SK-N-SH (cell line): Measurements from ENCODE around the gene ZNF235. TPM values are rescaled to one million over a fixed set of nuclear protein-coding genes. Genes with fewer than 3 reads are reported as not detected.

Experiments
- CTCF ChIA-PET: fragments of 300-600, 350-600 bp; formaldehyde crosslinking; extraction: SDS; loops from one replicate; lab custom pipeline; 2021; lab: Yijun Ruan, JAX
- POLR2A ChIA-PET: fragments of 350-600 bp; sonication (Branson Sonifier 250); formaldehyde crosslinking; extraction: SDS; loops from one replicate; lab custom pipeline; 2020; ENCODE audit warnings: antibody characterized with exemption, inconsistent platforms; lab: Yijun Ruan, JAX
- DNase-seq: peaks from one replicate; pipeline ENCODE4 v3.0.0; 2012
- H2AFZ ChIP-seq: fragments of 200-600 bp; sonication (generic); 2 replicates; pipeline ENCODE4 v1.8.1; 2016; ENCODE audit warnings: antibody characterized with exemption, mild to moderate bottlenecking, low read depth
- H3F3A ChIP-seq: fragments of 200-600 bp; sonication (generic); replicated peaks from 2 replicates; pipeline ENCODE3; 2016; ENCODE audit warnings: antibody characterized with exemption, mild to moderate bottlenecking; ENCODE audit not compliant: insufficient read depth
- H3K27ac ChIP-seq, 2 experiments: fragments of 200-500 bp in 1 of 2; fragments of 200-600 bp in 1 of 2; sonication (Bioruptor generic) in 1 of 2; sonication (generic), shearing (Covaris generic) in 1 of 2; 2 replicates each; pipeline versions ENCODE4 v1.5.1 to v1.6.1; 2014 to 2016; ENCODE audit warnings: low read depth in 2 of 2, inconsistent platforms in 1 of 2, low read length in 1 of 2, mild to moderate bottlenecking in 1 of 2, mixed read lengths in 1 of 2
- H3K27me3 ChIP-seq: fragments of 200-600 bp; sonication (generic), shearing (Covaris generic); 2 replicates; pipeline ENCODE4 v1.6.1; 2016; ENCODE audit warnings: mixed run types; ENCODE audit not compliant: insufficient read depth
- H3K36me3 ChIP-seq, 2 experiments: fragments of 200-500 bp in 1 of 2; fragments of 200-600 bp in 1 of 2; sonication (Bioruptor generic) in 1 of 2; sonication (generic) in 1 of 2; replicated peaks in 1 of 2; 2 replicates each; pipeline versions ENCODE3 to v1.5.1; 2014 to 2016; ENCODE audit warnings: low read length in 1 of 2, mild to moderate bottlenecking in 1 of 2; ENCODE audit not compliant: insufficient read depth in 2 of 2, control insufficient read depth in 1 of 2
- H3K4me1 ChIP-seq, 2 experiments: fragments of 200-500 bp in 1 of 2; fragments of 200-600 bp in 1 of 2; sonication (Bioruptor generic) in 1 of 2; sonication (generic), shearing (Covaris generic) in 1 of 2; 2 replicates each; pipeline versions ENCODE4 v1.5.1 to v1.6.1; 2014 to 2016; ENCODE audit warnings: low read depth in 1 of 2, low read length in 1 of 2, mixed run types in 1 of 2; ENCODE audit not compliant: insufficient read depth in 2 of 2, control insufficient read depth in 1 of 2
- H3K4me2 ChIP-seq: fragments of 200-600 bp; sonication (generic), shearing (Covaris generic); 2 replicates; pipeline ENCODE4 v1.6.1; 2017; ENCODE audit warnings: mixed run types
- H3K4me3 ChIP-seq, 2 experiments: fragments of 200-500 bp in 1 of 2; fragments of 200-600 bp in 1 of 2; sonication (Bioruptor generic) in 1 of 2; sonication (generic), shearing (Covaris generic) in 1 of 2; 2 replicates each; pipeline versions ENCODE4 v1.5.1 to v1.8.1; 2014 to 2016; ENCODE audit warnings: low read depth in 2 of 2, inconsistent platforms in 1 of 2, low read length in 1 of 2, mild to moderate bottlenecking in 1 of 2, mixed read lengths in 1 of 2, moderate library complexity in 1 of 2
- H3K79me2 ChIP-seq: fragments of 200-600 bp; sonication (generic); 2 replicates; pipeline ENCODE4 v1.8.1; 2017; ENCODE audit warnings: mild to moderate bottlenecking; ENCODE audit not compliant: insufficient read depth
- H3K9ac ChIP-seq: fragments of 200-600 bp; sonication (generic); 2 replicates; pipeline ENCODE4 v1.6.1; 2017; ENCODE audit warnings: mixed run types
- H3K9me2 ChIP-seq: fragments of 200-600 bp; sonication (generic); 2 replicates; pipeline ENCODE4 v1.6.1; 2017; ENCODE audit warnings: mixed run types
- H3K9me3 ChIP-seq: fragments of 200-600 bp; sonication (generic); 2 replicates; pipeline ENCODE4 v1.6.1; 2017; ENCODE audit warnings: mixed run types, mild to moderate bottlenecking, moderate library complexity
- H4K20me1 ChIP-seq: fragments of 200-600 bp; sonication (generic); 2 replicates; pipeline ENCODE4 v1.6.1; 2017; ENCODE audit warnings: mild to moderate bottlenecking, mixed run types; ENCODE audit not compliant: insufficient read depth
- CHD2 ChIP-seq: fragments of 150-350 bp; IDR thresholded peaks from 2 replicates; pipeline ENCODE4 v1.6.1; 2018; ENCODE audit warnings: low read length; ENCODE audit not compliant: partially characterized antibody
- CTCF ChIP-seq: fragments of 200-600 bp; sonication (generic); IDR thresholded peaks from 2 replicates; pipeline ENCODE4 v1.6.1; 2017; ENCODE audit warnings: antibody characterized with exemption, mild to moderate bottlenecking, moderate library complexity
- ELF1 ChIP-seq: IDR thresholded peaks from 2 replicates; pipeline ENCODE4 v1.4.0; 2012
- FOSL2 ChIP-seq: IDR thresholded peaks from 2 replicates; pipeline ENCODE4 v1.4.0; 2012; ENCODE audit warnings: low read depth, mild to moderate bottlenecking, moderate library complexity, borderline replicate concordance
- FOXM1 ChIP-seq: IDR thresholded peaks from 2 replicates; pipeline ENCODE4 v1.4.0; 2012; ENCODE audit warnings: low read depth, mild to moderate bottlenecking
- IRF3 ChIP-seq: fragments of 150-350 bp; IDR thresholded peaks from 2 replicates; pipeline ENCODE4 v1.6.1; 2016; ENCODE audit warnings: mild to moderate bottlenecking, low read depth, low read length
- JUND ChIP-seq: IDR thresholded peaks from 2 replicates; pipeline ENCODE4 v1.4.0; 2012
- MEF2A ChIP-seq: IDR thresholded peaks from 2 replicates; pipeline ENCODE4 v1.4.0; 2012; ENCODE audit warnings: low read depth, borderline replicate concordance
- NFIC ChIP-seq: IDR thresholded peaks from 2 replicates; pipeline ENCODE4 v1.4.0; 2012; ENCODE audit warnings: borderline replicate concordance
- NRF1 ChIP-seq: IDR thresholded peaks from 2 replicates; pipeline ENCODE4 v1.6.1; 2012; ENCODE audit warnings: low read depth, mild to moderate bottlenecking, low read length
- PBX3 ChIP-seq: IDR thresholded peaks from 2 replicates; pipeline ENCODE4; 2012
- RAD21 ChIP-seq: IDR thresholded peaks from 2 replicates; pipeline ENCODE4 v1.6.1; 2012; ENCODE audit warnings: mild to moderate bottlenecking, low read length
- RCOR1 ChIP-seq: fragments of 150-350 bp; IDR thresholded peaks from 2 replicates; pipeline ENCODE4 v1.6.1; 2017; ENCODE audit warnings: antibody characterized with exemption, low read length
- REST ChIP-seq: IDR thresholded peaks from 2 replicates; pipeline ENCODE4 v1.6.1; 2012; ENCODE audit warnings: mild to moderate bottlenecking, low read depth, low read length, moderate library complexity
- RFX5 ChIP-seq: IDR thresholded peaks from 2 replicates; pipeline ENCODE4 v1.6.1; 2012; ENCODE audit warnings: mild to moderate bottlenecking, improper control_type of control experiment, low read length
- SMC3 ChIP-seq: IDR thresholded peaks from 2 replicates; pipeline ENCODE4 v1.6.1; 2012; ENCODE audit warnings: low read depth, low read length, improper control_type of control experiment
- USF1 ChIP-seq: IDR thresholded peaks from 2 replicates; pipeline ENCODE4 v1.4.0; 2012; ENCODE audit warnings: low read depth, borderline replicate concordance
- YY1 ChIP-seq: IDR thresholded peaks from 2 replicates; pipeline ENCODE4 v1.4.0; 2012; ENCODE audit warnings: low read depth, mild to moderate bottlenecking
- WGBS: methylation state at CpG from one replicate; pipeline ENCODE4 v1.1.6; 2017; ENCODE audit warnings: low lambda C conversion rate; 5-methylcytosine and 5-hydroxymethylcytosine counted together
- polyA plus RNA-seq, 3 experiments: library from polyadenylated mRNA; depleted of rRNA; stranded (reverse); fragments of >200 nt; gene quantifications; 2 replicates each; pipeline ENCODE4 v1.2.3, GENCODE V29; 2012

The ZNF235 gene
- polyA plus RNA-seq, 1 of the 3 experiments (the other 2 are of a cell fraction) = 2.7 TPM

GRCh38 chr19:44313231-44313630 is 8.4 kb upstream of the ZNF235 start:
- TF ChIP-seq YY1 (no peak), RAD21 (no peak), RFX5 (no peak), JUND (no peak), FOSL2 (no peak), PBX3 (no peak), RCOR1 (no peak), NFIC (no peak), SMC3 (no peak), REST (no peak), NRF1 (no peak), FOXM1 (no peak), CHD2 (no peak), CTCF (no peak), MEF2A (no peak), IRF3 (no peak), ELF1 (no peak), USF1 (no peak)
- Histone ChIP-seq H3K9me2 (no peaks in the 10 kb centered on the region), H2AFZ (no peak overlapping the region), H3K27ac (no peak overlapping the region), H3K4me1 (no peaks in the 10 kb centered on the region), H3K4me3 (no peak overlapping the region), H3K4me2 (no peak overlapping the region), H3K36me3 (peaks cover 0 to 6% of the 10 kb centered on the region in 2 experiments), H3K79me2 (no peaks in the 10 kb centered on the region), H3K9ac (no peak overlapping the region), H3F3A (no peaks in the 10 kb centered on the region), H3K27me3 (no peaks in the 10 kb centered on the region), H3K9me3 (0 out of 2 replicates have a peak, but pooled peaks cover under 1% of the 10 kb centered on the region), H4K20me1 (no peaks in the 10 kb centered on the region)
- 84% methylated on average over 1 of the region's 1 CpG for WGBS
- CTCF ChIA-PET = no interaction called here
- DNase-seq = no peak
- POLR2A ChIA-PET = no interaction called here
